ENCODE measurements around the gene CCNT2. TPM values are rescaled to one million over a fixed set of nuclear protein-coding genes. Genes with fewer than 3 reads are reported as not detected.
"Not testable (repeated sequence)": the region's sequence is repeated elsewhere in the genome, so short reads cannot be mapped to it uniquely, and the experiment has no call there.

Gene CCNT2
- total RNA-seq, 4 donors from 2014 or later: 16.1 to 29.1 (median 20.5) TPM

GRCh38 chr2:134973241-134974138 is 54.9 kb downstream of the CCNT2 start:
- H3K4me3 ChIP-seq: no peak overlapping the region
- TF ChIP-seq POLR2AphosphoS5 (IDR thresholded peaks at IDR 0.05) (no peak), POLR2A (IDR thresholded peaks at IDR 0.05; ENCODE audit: low read depth) (no peak), CTCF (IDR thresholded peaks at IDR 0.05) (no peak), EP300 (IDR thresholded peaks at IDR 0.05) (no peak)
- no peak overlapping the region for H3K27ac ChIP-seq (replicated peaks in 1 of 4)
- H3K27me3 ChIP-seq: no peaks in the 10 kb centered on the region
- peaks cover 0 to 12% (median 6%) of the 10 kb centered on the region in 4 donors for H3K9me3 ChIP-seq
- intact Hi-C loops (cut with DNase I): no loop called here
- 84% methylated on average over 2 of the region's 2 CpGs for WGBS
- no peak for DNase-seq (ENCODE audit: extremely low spot score)
- H3K4me1 ChIP-seq: no peaks in the 10 kb centered on the region
- H3K36me3 ChIP-seq: no peaks in the 10 kb centered on the region

- no peaks in the 10 kb centered on the region for H3K36me3 ChIP-seq
- 82% methylated on average over 3 of the region's 6 CpGs for WGBS
- peaks cover 0 to 12% (median 6%) of the 10 kb centered on the region in 4 donors for H3K9me3 ChIP-seq
- intact Hi-C loops (cut with DNase I): no loop called here
- TF ChIP-seq POLR2AphosphoS5 (IDR thresholded peaks at IDR 0.05) (no peak), POLR2A (IDR thresholded peaks at IDR 0.05; ENCODE audit: low read depth) (no peak), EP300 (IDR thresholded peaks at IDR 0.05) (no peak), CTCF (IDR thresholded peaks at IDR 0.05) (no peak)
- no peak overlapping the region for H3K27ac ChIP-seq (replicated peaks in 1 of 4)
- no peak overlapping the region for H3K4me3 ChIP-seq
- DNase-seq (ENCODE audit: extremely low spot score): no peak
- H3K4me1 ChIP-seq: no peaks in the 10 kb centered on the region
- H3K27me3 ChIP-seq: no peaks in the 10 kb centered on the region
Observed at GRCh38 chr2:134975281-134976009, 56.8 kb downstream of the CCNT2 start.

- no peak for DNase-seq (ENCODE audit: extremely low spot score)
- intact Hi-C loops (cut with DNase I): no loop called here
- Histone ChIP-seq H3K4me3 (no peak overlapping the region), H3K27ac (replicated peaks in 1 of 4) (no peak overlapping the region), H3K36me3 (no peaks in the 10 kb centered on the region), H3K27me3 (no peaks in the 10 kb centered on the region), H3K4me1 (no peaks in the 10 kb centered on the region), H3K9me3 (peaks cover 0 to 12% (median 6%) of the 10 kb centered on the region in 4 donors)
- WGBS: 52% methylated on average over 2 of the region's 3 CpGs
- TF ChIP-seq POLR2AphosphoS5 (IDR thresholded peaks at IDR 0.05): no peak
- no peak for TF ChIP-seq POLR2A (IDR thresholded peaks at IDR 0.05; ENCODE audit: low read depth)
- TF ChIP-seq EP300 (IDR thresholded peaks at IDR 0.05): no peak
- TF ChIP-seq CTCF (IDR thresholded peaks at IDR 0.05): no peak
Observed at GRCh38 chr2:134976074-134976702, 57.6 kb downstream of the CCNT2 start.

GRCh38 chr2:134977104-134977503 is 58.5 kb downstream of the CCNT2 start:
- intact Hi-C loops (cut with DNase I); H3K4me1 ChIP-seq; H3K36me3 ChIP-seq; DNase-seq (ENCODE audit: extremely low spot score); H3K27me3 ChIP-seq; H3K4me3 ChIP-seq; H3K27ac ChIP-seq (replicated peaks in 1 of 4): not testable (repeated sequence)
- H3K9me3 ChIP-seq: peaks cover 0 to 12% (median 6%) of the 10 kb centered on the region in 4 donors
- 97% methylated on average over 5 of the region's 5 CpGs for WGBS

- Histone ChIP-seq H3K27ac (replicated peaks in 1 of 4) (no peak overlapping the region), H3K27me3 (no peaks in the 10 kb centered on the region), H3K36me3 (no peaks in the 10 kb centered on the region), H3K4me3 (no peak overlapping the region), H3K4me1 (no peaks in the 10 kb centered on the region), H3K9me3 (peaks cover 0 to 2% (median 0%) of the 10 kb centered on the region in 4 donors)
- WGBS: 82% methylated on average over 4 of the region's 4 CpGs
- no peak for DNase-seq (ENCODE audit: extremely low spot score)
- intact Hi-C loops (cut with DNase I): no loop called here
- TF ChIP-seq EP300 (IDR thresholded peaks at IDR 0.05): no peak
- no peak for TF ChIP-seq POLR2A (IDR thresholded peaks at IDR 0.05; ENCODE audit: low read depth)
- TF ChIP-seq CTCF (IDR thresholded peaks at IDR 0.05): no peak
- TF ChIP-seq POLR2AphosphoS5 (IDR thresholded peaks at IDR 0.05): no peak
Observed at GRCh38 chr2:134979221-134979620, 60.6 kb downstream of the CCNT2 start.

All from esophagus muscularis mucosa (tissue), 4 donors.